Subcutaneous abdominal adipose tissue (tissue), 5 donors: Measurements from ENCODE around the gene ANO1.
"Not testable (repeated sequence)": the region's sequence is repeated elsewhere in the genome, so short reads cannot be mapped to it uniquely, and the experiment has no call there.

Experiments used
- H3K27ac ChIP-seq: one replicate; pipeline ENCODE4 v1.7.0; 2013; ENCODE audit warnings: low read depth, mild to moderate bottlenecking, inconsistent platforms, low read length, moderate library complexity
- H3K27me3 ChIP-seq, 5 donors: one replicate each; pipeline ENCODE4 v1.7.0; 2013; ENCODE audit warnings: low read length in 5 of 5, inconsistent platforms in 1 of 5; ENCODE audit not compliant: control insufficient read depth in 5 of 5, insufficient read depth in 4 of 5
- H3K36me3 ChIP-seq, 5 donors: one replicate each; pipeline ENCODE4 v1.7.0; 2013; ENCODE audit warnings: low read length in 5 of 5; ENCODE audit not compliant: control insufficient read depth in 5 of 5, insufficient read depth in 5 of 5
- H3K4me1 ChIP-seq, 5 donors: one replicate each; pipeline ENCODE4 v1.7.0; 2013; ENCODE audit warnings: low read length in 5 of 5, mild to moderate bottlenecking in 3 of 5, moderate library complexity in 1 of 5; ENCODE audit not compliant: control insufficient read depth in 5 of 5, insufficient read depth in 5 of 5
- H3K4me3 ChIP-seq, 5 donors: one replicate each; pipeline ENCODE4 v1.7.0; 2013; ENCODE audit warnings: low read length in 5 of 5, low read depth in 1 of 5
- H3K9ac ChIP-seq, 5 donors: one replicate each; pipeline ENCODE4 v1.7.0; 2013; ENCODE audit warnings: low read length in 5 of 5, mild to moderate bottlenecking in 4 of 5, moderate library complexity in 3 of 5
- H3K9me3 ChIP-seq, 5 donors: one replicate each; pipeline ENCODE4 v1.7.0; 2013; ENCODE audit warnings: low read length in 5 of 5; ENCODE audit not compliant: control insufficient read depth in 5 of 5
- donor health status: healthy.
- donor health status: healthy.
- donor health status: healthy.
- donor health status: healthy.
- donor health status: healthy.

The ANO1 gene

GRCh38 chr11:70191495-70192140, 113.5 kb downstream of the ANO1 start:
- no peak overlapping the region for H3K9ac ChIP-seq
- H3K9me3 ChIP-seq, result no peaks in the 10 kb centered on the region
- H3K27ac ChIP-seq, result no peak overlapping the region
- no peak overlapping the region for H3K4me3 ChIP-seq
- H3K4me1 ChIP-seq, result peaks cover 0 to 3% (median 2%) of the 10 kb centered on the region in 5 donors
- H3K36me3 ChIP-seq, result no peaks in the 10 kb centered on the region
- H3K27me3 ChIP-seq, result peaks cover 0 to 8% (median 3%) of the 10 kb centered on the region in 5 donors

GRCh38 chr11:70192666-70193410, 114.7 kb downstream of the ANO1 start:
- H3K4me3 ChIP-seq, result no peak overlapping the region
- no peaks in the 10 kb centered on the region for H3K36me3 ChIP-seq
- no peak overlapping the region for H3K27ac ChIP-seq
- H3K9ac ChIP-seq, result no peak overlapping the region
- peaks cover 0 to 3% (median 2%) of the 10 kb centered on the region in 5 donors for H3K4me1 ChIP-seq
- peaks cover 0 to 4% (median 3%) of the 10 kb centered on the region in 5 donors for H3K27me3 ChIP-seq
- H3K9me3 ChIP-seq, result no peaks in the 10 kb centered on the region

GRCh38 chr11:70193411-70194292, 115.5 kb downstream of the ANO1 start:
- no peaks in the 10 kb centered on the region for H3K36me3 ChIP-seq
- no peak overlapping the region for H3K9ac ChIP-seq
- H3K4me3 ChIP-seq, result no peak overlapping the region
- no peaks in the 10 kb centered on the region for H3K9me3 ChIP-seq
- peaks cover 0 to 3% (median 2%) of the 10 kb centered on the region in 5 donors for H3K4me1 ChIP-seq
- H3K27ac ChIP-seq, result no peak overlapping the region
- H3K27me3 ChIP-seq, result peaks cover 0 to 4% (median 3%) of the 10 kb centered on the region in 5 donors

GRCh38 chr11:70194792-70195791, 117.0 kb downstream of the ANO1 start:
- Histone ChIP-seq H3K27me3 (peaks cover 0 to 4% (median 3%) of the 10 kb centered on the region in 5 donors), H3K4me1 (peaks cover 0 to 3% (median 0%) of the 10 kb centered on the region in 5 donors), H3K9me3 (no peaks in the 10 kb centered on the region), H3K9ac (no peak overlapping the region), H3K4me3 (no peak overlapping the region), H3K27ac (no peak overlapping the region), H3K36me3 (no peaks in the 10 kb centered on the region)

- H3K4me3 ChIP-seq, result no peak overlapping the region
Observed at GRCh38 chr11:70200212-70200844, 122.2 kb downstream of the ANO1 start.

GRCh38 chr11:70201047-70201446, 122.9 kb downstream of the ANO1 start:
- H3K9me3 ChIP-seq, H3K4me3 ChIP-seq, H3K27me3 ChIP-seq, H3K27ac ChIP-seq, H3K9ac ChIP-seq: not testable (repeated sequence)
- Histone ChIP-seq H3K4me1 (peaks cover 6 to 35% (median 23%) of the 10 kb centered on the region in 5 donors), H3K36me3 (peaks cover 0 to 12% (median 9%) of the 10 kb centered on the region in 5 donors)

More at GRCh38 chr11:70200212-70200844, 122.2 kb downstream of the ANO1 start:
- H3K27me3 ChIP-seq, result peaks cover 0 to 1% (median 0%) of the 10 kb centered on the region in 5 donors
- peaks cover 6 to 29% (median 22%) of the 10 kb centered on the region in 5 donors for H3K4me1 ChIP-seq
- H3K9me3 ChIP-seq, result no peaks in the 10 kb centered on the region
- H3K36me3 ChIP-seq, result peaks cover 0 to 5% (median 3%) of the 10 kb centered on the region in 5 donors
- no peak overlapping the region for H3K27ac ChIP-seq
- H3K9ac ChIP-seq, result no peak overlapping the region

- H3K27ac ChIP-seq, result peak overlapping the region; percentile 85
- H3K4me1 ChIP-seq, result peaks cover 6 to 43% (median 28%) of the 10 kb centered on the region in 5 donors
Observed at GRCh38 chr11:70201882-70202861, 124.1 kb downstream of the ANO1 start.

More at GRCh38 chr11:70201882-70202861, 124.1 kb downstream of the ANO1 start:
- H3K4me3 ChIP-seq, result peak overlapping the region; percentile 64 to 97 (median 91)
- H3K9me3 ChIP-seq, result no peaks in the 10 kb centered on the region
- no peaks in the 10 kb centered on the region for H3K27me3 ChIP-seq
- peaks cover 0 to 23% (median 20%) of the 10 kb centered on the region in 5 donors for H3K36me3 ChIP-seq
- peak overlapping the region in 2 of 5 donors; percentile 89 to 95 for H3K9ac ChIP-seq
